Gastroesophageal sphincter (tissue), 3 donors: ENCODE data around the gene DUSP8.

Source experiments
- POLR2A ChIP-seq, 2 donors: fragments of 450-650 bp; IDR thresholded peaks; one replicate each; pipeline ENCODE4 v1.6.1; 2017; ENCODE audit warnings: antibody characterized with exemption in 2 of 2, mild to moderate bottlenecking in 2 of 2, moderate library complexity in 1 of 2
- POLR2AphosphoS5 ChIP-seq: sonication (generic); formaldehyde crosslinking; IDR thresholded peaks from one replicate; pipeline ENCODE4 v1.6.1; 2017; ENCODE audit warnings: antibody characterized with exemption
- TF ChIP-seq, protein P1 (sequence below), 4 experiments: fragments of 200-600 bp in 2 of 4; fragments of 450-650 bp in 2 of 4; sonication (generic) in 1 of 4; IDR thresholded peaks; one replicate each; pipeline ENCODE4 v1.5.1; 2017 to 2019; ENCODE audit warnings: antibody characterized with exemption in 4 of 4, mild to moderate bottlenecking in 2 of 4, moderate library complexity in 2 of 4

DNA sequence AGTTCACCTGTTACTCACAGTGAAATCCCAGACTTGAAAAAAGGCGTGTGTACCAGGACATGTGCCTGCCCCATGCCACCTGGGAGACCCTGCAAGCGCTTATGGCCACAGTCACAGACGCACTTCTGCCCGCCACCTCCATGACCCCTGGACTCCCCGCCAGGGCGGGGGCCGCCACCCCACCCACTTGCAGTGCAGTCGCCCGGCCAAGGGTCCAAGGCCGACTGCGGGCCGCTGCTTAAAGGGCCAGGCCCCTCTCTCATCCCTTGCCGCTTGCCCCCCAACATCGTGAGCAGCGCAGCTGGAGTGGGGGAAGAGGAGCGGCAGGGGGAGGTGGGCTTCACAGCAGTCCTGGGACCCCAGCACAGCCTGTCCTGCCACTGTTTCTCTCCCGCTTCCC is 10.8 kb downstream of the DUSP8 start:
- TF ChIP-seq POLR2AphosphoS5: no peak
- TF ChIP-seq, protein P1, sequence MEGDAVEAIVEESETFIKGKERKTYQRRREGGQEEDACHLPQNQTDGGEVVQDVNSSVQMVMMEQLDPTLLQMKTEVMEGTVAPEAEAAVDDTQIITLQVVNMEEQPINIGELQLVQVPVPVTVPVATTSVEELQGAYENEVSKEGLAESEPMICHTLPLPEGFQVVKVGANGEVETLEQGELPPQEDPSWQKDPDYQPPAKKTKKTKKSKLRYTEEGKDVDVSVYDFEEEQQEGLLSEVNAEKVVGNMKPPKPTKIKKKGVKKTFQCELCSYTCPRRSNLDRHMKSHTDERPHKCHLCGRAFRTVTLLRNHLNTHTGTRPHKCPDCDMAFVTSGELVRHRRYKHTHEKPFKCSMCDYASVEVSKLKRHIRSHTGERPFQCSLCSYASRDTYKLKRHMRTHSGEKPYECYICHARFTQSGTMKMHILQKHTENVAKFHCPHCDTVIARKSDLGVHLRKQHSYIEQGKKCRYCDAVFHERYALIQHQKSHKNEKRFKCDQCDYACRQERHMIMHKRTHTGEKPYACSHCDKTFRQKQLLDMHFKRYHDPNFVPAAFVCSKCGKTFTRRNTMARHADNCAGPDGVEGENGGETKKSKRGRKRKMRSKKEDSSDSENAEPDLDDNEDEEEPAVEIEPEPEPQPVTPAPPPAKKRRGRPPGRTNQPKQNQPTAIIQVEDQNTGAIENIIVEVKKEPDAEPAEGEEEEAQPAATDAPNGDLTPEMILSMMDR (IDR thresholded peaks at IDR 0.05): no peak
- no peak for TF ChIP-seq POLR2A (IDR thresholded peaks at IDR 0.05)
